ENCODE data around the gene TMEM239.

TMEM239 gene

DNA sequence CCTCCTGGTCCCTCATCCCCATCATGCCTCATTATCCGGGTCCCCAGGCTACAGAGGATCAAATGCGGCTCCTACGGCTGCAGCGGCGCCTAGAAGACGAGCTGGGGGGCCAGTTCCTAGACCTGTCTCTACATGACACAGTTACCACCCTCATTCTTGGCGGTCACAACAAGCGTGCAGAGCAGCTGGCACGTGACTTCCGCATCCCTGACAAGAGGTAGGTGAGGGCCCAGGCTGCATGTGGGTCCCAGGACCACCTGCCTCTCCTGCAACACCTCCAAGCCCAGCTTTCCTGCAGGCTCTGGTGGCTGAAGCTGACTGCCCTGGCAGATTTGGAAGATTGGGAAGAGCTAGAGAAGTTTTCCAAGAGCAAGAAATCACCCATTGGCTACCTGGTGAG is 48.9 kb downstream of the TMEM239 start:
- TF ChIP-seq ESRRG (CRISPR knock-in tag; IDR thresholded peaks at IDR 0.05) (no peak), CSRNP3 (CRISPR knock-in tag; IDR thresholded peaks at IDR 0.05) (no peak)
- TF ChIP-seq, protein P1, sequence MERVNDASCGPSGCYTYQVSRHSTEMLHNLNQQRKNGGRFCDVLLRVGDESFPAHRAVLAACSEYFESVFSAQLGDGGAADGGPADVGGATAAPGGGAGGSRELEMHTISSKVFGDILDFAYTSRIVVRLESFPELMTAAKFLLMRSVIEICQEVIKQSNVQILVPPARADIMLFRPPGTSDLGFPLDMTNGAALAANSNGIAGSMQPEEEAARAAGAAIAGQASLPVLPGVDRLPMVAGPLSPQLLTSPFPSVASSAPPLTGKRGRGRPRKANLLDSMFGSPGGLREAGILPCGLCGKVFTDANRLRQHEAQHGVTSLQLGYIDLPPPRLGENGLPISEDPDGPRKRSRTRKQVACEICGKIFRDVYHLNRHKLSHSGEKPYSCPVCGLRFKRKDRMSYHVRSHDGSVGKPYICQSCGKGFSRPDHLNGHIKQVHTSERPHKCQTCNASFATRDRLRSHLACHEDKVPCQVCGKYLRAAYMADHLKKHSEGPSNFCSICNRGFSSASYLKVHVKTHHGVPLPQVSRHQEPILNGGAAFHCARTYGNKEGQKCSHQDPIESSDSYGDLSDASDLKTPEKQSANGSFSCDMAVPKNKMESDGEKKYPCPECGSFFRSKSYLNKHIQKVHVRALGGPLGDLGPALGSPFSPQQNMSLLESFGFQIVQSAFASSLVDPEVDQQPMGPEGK (CRISPR knock-in tag; IDR thresholded peaks at IDR 0.05; ENCODE audit: borderline replicate concordance): no peak
- no peak for ATAC-seq

DNA sequence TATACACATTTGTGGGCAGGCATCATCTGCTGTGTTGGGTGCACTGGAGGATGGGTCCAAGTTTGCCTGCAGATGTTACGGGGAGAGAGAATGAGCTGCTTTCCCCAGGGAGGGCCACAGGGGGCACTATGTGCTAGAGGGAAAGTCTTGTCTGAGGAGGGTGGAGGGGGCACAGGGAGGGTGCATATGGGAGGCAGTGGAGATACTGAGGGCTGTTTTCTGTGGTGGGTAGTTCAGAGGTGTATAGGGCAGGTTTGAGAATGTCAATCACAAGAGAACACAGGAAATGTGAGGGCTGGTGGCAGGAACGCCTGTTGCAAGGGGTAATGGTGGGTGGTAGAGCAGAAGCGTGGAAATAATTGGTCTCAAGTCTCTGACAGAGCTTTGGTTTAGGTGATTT is 49.5 kb downstream of the TMEM239 start:
- TF ChIP-seq TCF4 (CRISPR knock-in tag; IDR thresholded peaks at IDR 0.05; ENCODE audit: borderline replicate concordance): no peak
- ATAC-seq: no peak

DNA sequence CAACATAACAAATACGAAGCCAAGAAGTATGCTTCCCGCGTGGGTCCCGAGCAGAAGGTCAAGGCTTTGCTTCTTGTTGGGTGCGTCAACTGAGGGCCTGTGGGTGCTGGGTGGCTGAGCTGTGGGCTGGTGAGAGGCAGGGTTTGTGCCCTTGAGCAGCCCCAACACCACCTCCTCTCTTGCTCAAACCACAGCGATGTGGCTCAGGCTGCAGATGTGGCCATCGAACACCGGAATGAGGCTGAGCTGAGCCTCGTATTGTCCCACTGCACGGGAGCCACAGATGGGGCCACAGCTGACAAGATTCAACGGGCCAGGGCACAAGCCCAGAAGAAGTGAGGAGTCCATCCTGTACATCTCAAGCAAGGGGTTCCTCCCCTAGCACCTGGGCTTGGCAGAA is 50.1 kb downstream of the TMEM239 start:
- ATAC-seq: no peak
- TF ChIP-seq GLIS3 (CRISPR knock-in tag; IDR thresholded peaks at IDR 0.05) (no peak), ZC3H10 (CRISPR knock-in tag; IDR thresholded peaks at IDR 0.05) (no peak), OSR1 (CRISPR knock-in tag; IDR thresholded peaks at IDR 0.05) (no peak), ZFP3 (CRISPR knock-in tag; IDR thresholded peaks at IDR 0.05) (no peak), ESRRG (CRISPR knock-in tag; IDR thresholded peaks at IDR 0.05) (no peak), ARNTL (CRISPR knock-in tag; IDR thresholded peaks at IDR 0.05; ENCODE audit: borderline replicate concordance, low read depth) (no peak), CSRNP3 (CRISPR knock-in tag; IDR thresholded peaks at IDR 0.05) (no peak), PPARA (CRISPR knock-in tag; IDR thresholded peaks at IDR 0.05; ENCODE audit: borderline replicate concordance) (no peak), ZFP30 (CRISPR knock-in tag; IDR thresholded peaks at IDR 0.05) (no peak), BACH2 (CRISPR knock-in tag; IDR thresholded peaks at IDR 0.05; ENCODE audit: borderline replicate concordance) (no peak), ZNF565 (CRISPR knock-in tag; conservative IDR thresholded peaks at IDR 0.05; ENCODE audit: low read depth) (no peak)
- TF ChIP-seq, protein P1 (CRISPR knock-in tag; IDR thresholded peaks at IDR 0.05; ENCODE audit: borderline replicate concordance): no peak
- TF ChIP-seq, protein P2, sequence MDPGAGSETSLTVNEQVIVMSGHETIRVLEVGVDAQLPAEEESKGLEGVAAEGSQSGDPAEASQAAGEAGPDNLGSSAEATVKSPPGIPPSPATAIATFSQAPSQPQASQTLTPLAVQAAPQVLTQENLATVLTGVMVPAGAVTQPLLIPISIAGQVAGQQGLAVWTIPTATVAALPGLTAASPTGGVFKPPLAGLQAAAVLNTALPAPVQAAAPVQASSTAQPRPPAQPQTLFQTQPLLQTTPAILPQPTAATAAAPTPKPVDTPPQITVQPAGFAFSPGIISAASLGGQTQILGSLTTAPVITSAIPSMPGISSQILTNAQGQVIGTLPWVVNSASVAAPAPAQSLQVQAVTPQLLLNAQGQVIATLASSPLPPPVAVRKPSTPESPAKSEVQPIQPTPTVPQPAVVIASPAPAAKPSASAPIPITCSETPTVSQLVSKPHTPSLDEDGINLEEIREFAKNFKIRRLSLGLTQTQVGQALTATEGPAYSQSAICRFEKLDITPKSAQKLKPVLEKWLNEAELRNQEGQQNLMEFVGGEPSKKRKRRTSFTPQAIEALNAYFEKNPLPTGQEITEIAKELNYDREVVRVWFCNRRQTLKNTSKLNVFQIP (CRISPR knock-in tag; IDR thresholded peaks at IDR 0.05; ENCODE audit: borderline replicate concordance, low read depth): no peak
- TF ChIP-seq, protein P3, sequence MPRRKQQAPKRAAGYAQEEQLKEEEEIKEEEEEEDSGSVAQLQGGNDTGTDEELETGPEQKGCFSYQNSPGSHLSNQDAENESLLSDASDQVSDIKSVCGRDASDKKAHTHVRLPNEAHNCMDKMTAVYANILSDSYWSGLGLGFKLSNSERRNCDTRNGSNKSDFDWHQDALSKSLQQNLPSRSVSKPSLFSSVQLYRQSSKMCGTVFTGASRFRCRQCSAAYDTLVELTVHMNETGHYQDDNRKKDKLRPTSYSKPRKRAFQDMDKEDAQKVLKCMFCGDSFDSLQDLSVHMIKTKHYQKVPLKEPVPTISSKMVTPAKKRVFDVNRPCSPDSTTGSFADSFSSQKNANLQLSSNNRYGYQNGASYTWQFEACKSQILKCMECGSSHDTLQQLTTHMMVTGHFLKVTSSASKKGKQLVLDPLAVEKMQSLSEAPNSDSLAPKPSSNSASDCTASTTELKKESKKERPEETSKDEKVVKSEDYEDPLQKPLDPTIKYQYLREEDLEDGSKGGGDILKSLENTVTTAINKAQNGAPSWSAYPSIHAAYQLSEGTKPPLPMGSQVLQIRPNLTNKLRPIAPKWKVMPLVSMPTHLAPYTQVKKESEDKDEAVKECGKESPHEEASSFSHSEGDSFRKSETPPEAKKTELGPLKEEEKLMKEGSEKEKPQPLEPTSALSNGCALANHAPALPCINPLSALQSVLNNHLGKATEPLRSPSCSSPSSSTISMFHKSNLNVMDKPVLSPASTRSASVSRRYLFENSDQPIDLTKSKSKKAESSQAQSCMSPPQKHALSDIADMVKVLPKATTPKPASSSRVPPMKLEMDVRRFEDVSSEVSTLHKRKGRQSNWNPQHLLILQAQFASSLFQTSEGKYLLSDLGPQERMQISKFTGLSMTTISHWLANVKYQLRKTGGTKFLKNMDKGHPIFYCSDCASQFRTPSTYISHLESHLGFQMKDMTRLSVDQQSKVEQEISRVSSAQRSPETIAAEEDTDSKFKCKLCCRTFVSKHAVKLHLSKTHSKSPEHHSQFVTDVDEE (CRISPR knock-in tag; IDR thresholded peaks at IDR 0.05): no peak
- TF ChIP-seq, protein P4, sequence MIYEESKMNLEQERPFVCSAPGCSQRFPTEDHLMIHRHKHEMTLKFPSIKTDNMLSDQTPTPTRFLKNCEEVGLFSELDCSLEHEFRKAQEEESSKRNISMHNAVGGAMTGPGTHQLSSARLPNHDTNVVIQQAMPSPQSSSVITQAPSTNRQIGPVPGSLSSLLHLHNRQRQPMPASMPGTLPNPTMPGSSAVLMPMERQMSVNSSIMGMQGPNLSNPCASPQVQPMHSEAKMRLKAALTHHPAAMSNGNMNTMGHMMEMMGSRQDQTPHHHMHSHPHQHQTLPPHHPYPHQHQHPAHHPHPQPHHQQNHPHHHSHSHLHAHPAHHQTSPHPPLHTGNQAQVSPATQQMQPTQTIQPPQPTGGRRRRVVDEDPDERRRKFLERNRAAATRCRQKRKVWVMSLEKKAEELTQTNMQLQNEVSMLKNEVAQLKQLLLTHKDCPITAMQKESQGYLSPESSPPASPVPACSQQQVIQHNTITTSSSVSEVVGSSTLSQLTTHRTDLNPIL (CRISPR knock-in tag; IDR thresholded peaks at IDR 0.05; ENCODE audit: low read depth): no peak
